Right lobe of liver (tissue), 4 donors: Measurements from ENCODE around the gene ANKS1B.

Experiments
- POLR2A ChIP-seq: fragments of 450-650 bp; IDR thresholded peaks from one replicate; pipeline ENCODE4 v1.6.1; 2017; ENCODE audit warnings: antibody characterized with exemption, mild to moderate bottlenecking
- TF ChIP-seq, protein P1 (sequence below), 4 donors: fragments of 200-600 bp in 3 of 4; fragments of 450-650 bp in 1 of 4; IDR thresholded peaks; one replicate each; pipeline versions ENCODE4 v1.5.1 to v1.8.0; 2016 to 2022; ENCODE audit warnings: antibody characterized with exemption in 4 of 4, mild to moderate bottlenecking in 2 of 4
- donor health status: DM: no; HTN: no; CAD: no.
- donor health status: DM: no; HTN: no; CAD: no.
- donor health status: DM: no; HTN: yes; CAD: no.

DNA sequence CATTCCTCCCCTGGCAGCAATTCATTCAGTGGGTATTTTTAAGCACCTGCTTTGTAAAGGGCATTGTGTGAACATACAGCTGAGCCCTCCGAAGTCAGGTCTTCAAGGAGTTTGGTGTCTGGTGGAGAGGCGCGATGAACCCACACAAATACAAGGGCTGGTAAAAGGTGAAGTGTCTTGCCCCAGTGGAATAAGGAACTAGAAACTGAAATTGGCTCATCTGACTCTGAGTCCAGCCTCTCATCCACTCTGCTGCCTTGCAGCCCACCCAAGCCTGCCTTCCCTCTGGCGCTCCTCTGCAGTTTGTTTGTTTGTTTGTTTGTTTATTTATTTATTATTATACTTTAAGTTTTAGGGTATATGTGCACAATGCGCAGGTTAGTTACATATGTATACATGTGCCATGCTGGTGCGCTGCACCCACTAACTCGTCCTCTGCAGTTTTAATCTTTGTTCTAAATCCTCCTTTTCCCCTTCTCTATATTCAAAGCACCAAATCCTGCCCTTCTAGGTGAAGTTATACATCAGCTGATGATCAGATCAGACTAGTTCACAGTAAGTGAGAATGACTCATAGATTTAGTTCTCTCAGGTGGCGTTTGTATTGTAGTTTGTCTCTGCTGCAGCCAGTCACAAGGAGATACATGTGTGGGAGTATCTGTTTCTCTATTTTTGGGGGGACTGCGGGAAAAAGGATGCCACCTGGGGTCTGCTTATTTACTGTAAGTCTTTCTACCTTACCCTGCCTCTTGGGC lies 945.2 kb downstream of the ANKS1B start:
- TF ChIP-seq, protein P1, sequence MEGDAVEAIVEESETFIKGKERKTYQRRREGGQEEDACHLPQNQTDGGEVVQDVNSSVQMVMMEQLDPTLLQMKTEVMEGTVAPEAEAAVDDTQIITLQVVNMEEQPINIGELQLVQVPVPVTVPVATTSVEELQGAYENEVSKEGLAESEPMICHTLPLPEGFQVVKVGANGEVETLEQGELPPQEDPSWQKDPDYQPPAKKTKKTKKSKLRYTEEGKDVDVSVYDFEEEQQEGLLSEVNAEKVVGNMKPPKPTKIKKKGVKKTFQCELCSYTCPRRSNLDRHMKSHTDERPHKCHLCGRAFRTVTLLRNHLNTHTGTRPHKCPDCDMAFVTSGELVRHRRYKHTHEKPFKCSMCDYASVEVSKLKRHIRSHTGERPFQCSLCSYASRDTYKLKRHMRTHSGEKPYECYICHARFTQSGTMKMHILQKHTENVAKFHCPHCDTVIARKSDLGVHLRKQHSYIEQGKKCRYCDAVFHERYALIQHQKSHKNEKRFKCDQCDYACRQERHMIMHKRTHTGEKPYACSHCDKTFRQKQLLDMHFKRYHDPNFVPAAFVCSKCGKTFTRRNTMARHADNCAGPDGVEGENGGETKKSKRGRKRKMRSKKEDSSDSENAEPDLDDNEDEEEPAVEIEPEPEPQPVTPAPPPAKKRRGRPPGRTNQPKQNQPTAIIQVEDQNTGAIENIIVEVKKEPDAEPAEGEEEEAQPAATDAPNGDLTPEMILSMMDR (IDR thresholded peaks at IDR 0.05) = no peak
- TF ChIP-seq POLR2A = no peak
